Measurements from ENCODE around the gene LRP1. TPM values are rescaled to one million over a fixed set of nuclear protein-coding genes. Genes with fewer than 3 reads are reported as not detected.
A peak's percentile ranks its signal among the peaks of the same experiment; 100 is the strongest.

The LRP1 gene
- total RNA-seq, 1 donor from 2014 or later, result 24.7 TPM

GRCh38 chr12:57103856-57104255 is 24.4 kb upstream of the LRP1 start:
- Mint-ChIP-seq H3K36me3 (ENCODE audit: low read depth, unreplicated experiment) (peaks cover 46% of the 10 kb centered on the region), H3K27ac (ENCODE audit: unreplicated experiment) (peak overlapping the region; percentile 30), H3K4me1 (ENCODE audit: unreplicated experiment) (peaks cover 19% of the 10 kb centered on the region), H3K27me3 (ENCODE audit: unreplicated experiment) (peaks cover 7% of the 10 kb centered on the region), H3K4me3 (ENCODE audit: unreplicated experiment) (no peak overlapping the region), H3K9me3 (ENCODE audit: unreplicated experiment) (no peaks in the 10 kb centered on the region)
- no peak for TF ChIP-seq CTCF (IDR thresholded peaks at IDR 0.05; ENCODE audit: unreplicated experiment)
- no peak for DNase-seq (ENCODE audit: low spot score)

- no peaks in the 10 kb centered on the region for H3K9me3 Mint-ChIP-seq (ENCODE audit: unreplicated experiment)
- peak overlapping the region; percentile 30 for H3K27ac Mint-ChIP-seq (ENCODE audit: unreplicated experiment)
- peaks cover 41% of the 10 kb centered on the region for H3K36me3 Mint-ChIP-seq (ENCODE audit: low read depth, unreplicated experiment)
- H3K4me3 Mint-ChIP-seq (ENCODE audit: unreplicated experiment), result peak overlapping the region; percentile 42
- TF ChIP-seq CTCF (IDR thresholded peaks at IDR 0.05; ENCODE audit: unreplicated experiment), result no peak
- H3K27me3 Mint-ChIP-seq (ENCODE audit: unreplicated experiment), result peaks cover 7% of the 10 kb centered on the region
- H3K4me1 Mint-ChIP-seq (ENCODE audit: unreplicated experiment), result peaks cover 18% of the 10 kb centered on the region
- no peak for DNase-seq (ENCODE audit: low spot score)
Measured at GRCh38 chr12:57104292-57104910, 23.9 kb upstream of the LRP1 start.

GRCh38 chr12:57105011-57105753 is 23.1 kb upstream of the LRP1 start:
- Mint-ChIP-seq H3K4me1 (ENCODE audit: unreplicated experiment) (peaks cover 19% of the 10 kb centered on the region), H3K9me3 (ENCODE audit: unreplicated experiment) (no peaks in the 10 kb centered on the region), H3K4me3 (ENCODE audit: unreplicated experiment) (no peak overlapping the region), H3K36me3 (ENCODE audit: low read depth, unreplicated experiment) (peaks cover 34% of the 10 kb centered on the region), H3K27ac (ENCODE audit: unreplicated experiment) (no peak overlapping the region), H3K27me3 (ENCODE audit: unreplicated experiment) (peaks cover 11% of the 10 kb centered on the region)
- no peak for DNase-seq (ENCODE audit: low spot score)
- no peak for TF ChIP-seq CTCF (IDR thresholded peaks at IDR 0.05; ENCODE audit: unreplicated experiment)

- Mint-ChIP-seq H3K27me3 (ENCODE audit: unreplicated experiment) (peaks cover 11% of the 10 kb centered on the region), H3K4me1 (ENCODE audit: unreplicated experiment) (peaks cover 23% of the 10 kb centered on the region), H3K36me3 (ENCODE audit: low read depth, unreplicated experiment) (peaks cover 32% of the 10 kb centered on the region), H3K9me3 (ENCODE audit: unreplicated experiment) (no peaks in the 10 kb centered on the region), H3K4me3 (ENCODE audit: unreplicated experiment) (peak overlapping the region; percentile 65), H3K27ac (ENCODE audit: unreplicated experiment) (no peak overlapping the region)
- TF ChIP-seq CTCF (IDR thresholded peaks at IDR 0.05; ENCODE audit: unreplicated experiment), result no peak
- DNase-seq (ENCODE audit: low spot score), result no peak
Measured at GRCh38 chr12:57106021-57106708, 22.1 kb upstream of the LRP1 start.
